SK-N-SH treated with all-trans-retinoic acid at 6 μM for 48 hours (cell line): ENCODE measurements around the gene SMARCA1.

ENCODE experiments used
- PPARA ChIP-seq: fragments of 250-450 bp; sonication (Bioruptor Pico); IDR thresholded peaks from 2 replicates; pipeline ENCODE4 v1.5.0; 2020; ENCODE audit warnings: mild to moderate bottlenecking, borderline replicate concordance
- ZC3H10 ChIP-seq: fragments of 250-450 bp; sonication (Bioruptor Pico); IDR thresholded peaks from 2 replicates; pipeline ENCODE4 v1.5.1; 2021; ENCODE audit warnings: mild to moderate bottlenecking, moderate library complexity

GRCh38 chrX:129427267-129427666 is 96.0 kb downstream of the SMARCA1 start:
- TF ChIP-seq PPARA (CRISPR knock-in tag) (no peak), ZC3H10 (CRISPR knock-in tag) (no peak)
